Suppressor macrophage treated with lipopolysaccharide for 1 hour (primary cell): ENCODE data around the gene DNTT.

ENCODE experiments used
- DNase-seq, 3 donors: peaks; one replicate each; pipeline ENCODE4 v3.0.0-alpha.2; 2020 to 2022

The DNTT gene

GRCh38 chr10:96352027-96352426, 47.8 kb downstream of the DNTT start:
- DNase-seq, result no peak

DNA sequence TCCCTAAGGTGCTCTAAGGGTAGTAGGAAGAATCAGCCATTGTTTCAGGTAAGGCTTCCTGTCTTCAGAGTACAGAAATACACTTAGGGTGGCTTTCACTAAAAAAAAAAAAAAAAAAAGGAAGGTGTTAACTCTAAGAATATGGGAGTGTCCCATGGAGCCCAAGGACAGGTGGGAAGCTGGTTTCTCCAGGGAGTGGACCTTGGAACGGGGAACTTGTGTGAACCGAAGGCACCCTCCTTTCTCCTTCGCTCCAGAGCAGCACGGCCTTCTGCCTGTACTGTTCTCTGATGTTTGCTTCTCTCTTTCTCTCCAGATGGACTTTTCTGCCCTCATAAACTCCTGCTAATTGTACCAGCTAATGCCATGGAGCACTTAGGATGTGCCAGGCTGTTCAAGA, 48.3 kb downstream of the DNTT start:
- no peak for DNase-seq

DNA sequence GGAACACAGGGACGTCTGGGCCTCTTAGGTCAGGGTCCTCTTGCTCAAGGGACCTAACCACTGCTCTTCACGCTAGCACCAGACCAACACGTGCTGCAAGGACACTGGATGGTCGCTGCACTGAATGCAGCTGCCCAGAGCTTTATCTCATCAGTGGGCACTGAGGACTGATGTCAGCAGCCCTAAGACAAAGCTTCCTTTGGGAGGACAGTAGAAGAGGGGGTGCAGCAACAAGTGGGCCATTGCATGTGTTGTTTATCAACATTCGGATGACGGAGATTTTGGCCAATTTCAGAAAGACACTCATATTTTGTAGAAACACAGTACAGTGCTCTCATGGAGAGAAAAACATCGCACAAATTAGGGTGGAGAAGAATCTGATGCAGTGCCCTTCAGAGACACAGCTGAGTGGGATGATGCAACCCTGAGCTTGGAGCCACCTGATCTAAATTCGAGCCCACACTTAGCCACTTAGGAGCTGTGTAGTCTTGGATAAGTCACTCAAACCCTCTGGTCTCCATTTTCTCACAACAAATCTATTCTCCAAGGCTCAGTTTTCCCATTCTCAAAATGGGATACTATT, 52.9 kb downstream of the DNTT start:
- DNase-seq, result no peak

- no peak for DNase-seq
Measured at GRCh38 chr10:96358851-96359540, 54.8 kb downstream of the DNTT start, which contains the start of gene OPALIN. Gene OPALIN (minus strand): TSS chr10:96359002. CDS start chr10:96358896, 106 bp downstream.

DNA sequence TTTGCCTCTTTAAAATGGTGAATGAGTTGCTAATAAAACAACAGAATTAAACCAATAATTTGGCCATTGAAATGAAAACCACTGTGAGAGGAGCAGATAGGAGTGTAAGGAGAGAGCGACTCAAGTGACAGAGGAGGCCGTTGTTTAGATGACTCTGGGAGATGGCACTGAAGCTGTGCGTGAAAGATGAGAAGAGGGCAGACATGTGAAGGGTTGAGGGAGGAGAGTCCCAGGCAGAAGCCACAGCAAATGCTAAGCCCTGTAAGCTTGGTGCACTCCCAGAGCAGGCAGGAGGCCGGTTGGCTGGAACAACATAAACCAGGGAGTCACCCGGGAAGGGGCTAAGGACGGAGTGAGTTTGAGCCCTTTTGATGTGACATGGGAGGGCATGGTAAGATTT, 55.4 kb downstream of the DNTT start:
- no peak for DNase-seq

GRCh38 chr10:96360331-96360730, 56.1 kb downstream of the DNTT start:
- no peak for DNase-seq

- DNase-seq, result no peak
Measured at GRCh38 chr10:96360766-96361165, 56.5 kb downstream of the DNTT start.

DNA sequence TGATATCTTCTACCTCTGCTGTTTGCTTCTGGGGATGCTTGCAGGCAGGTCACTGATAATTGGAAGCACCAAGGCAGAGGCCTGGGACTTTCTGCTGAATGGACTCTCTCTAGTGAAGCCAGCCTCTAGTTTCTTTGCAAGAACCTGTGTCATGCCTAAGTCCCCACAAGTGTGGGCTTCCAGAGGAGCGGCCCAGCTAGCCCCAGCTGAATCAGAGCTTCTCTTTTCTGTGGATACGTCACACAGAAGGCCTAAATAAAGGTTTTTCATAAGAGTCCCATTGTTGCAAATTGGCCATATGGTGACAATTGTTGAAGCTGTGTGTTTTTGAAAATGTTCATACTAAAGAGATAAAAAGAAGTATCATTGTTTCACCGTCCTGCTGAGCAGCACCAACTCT, 61.3 kb downstream of the DNTT start:
- DNase-seq, result no peak

DNA sequence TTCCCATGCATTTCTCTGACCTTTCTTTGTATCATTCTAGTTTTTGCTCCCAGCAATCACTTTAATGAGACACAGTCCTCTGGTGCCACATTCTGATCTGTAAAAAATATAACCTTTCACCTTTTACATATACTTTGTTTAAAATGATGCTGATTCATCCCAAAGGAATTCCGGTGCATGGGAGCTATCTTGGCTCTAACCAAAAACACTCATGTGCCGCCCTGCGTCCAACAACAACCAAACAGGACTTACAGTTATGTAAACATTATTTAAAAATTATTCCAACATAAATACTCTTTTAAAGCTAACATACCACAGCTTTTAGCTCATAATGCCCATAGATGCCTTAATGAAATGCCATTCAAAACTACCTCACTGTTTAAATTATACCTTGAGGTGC, 62.3 kb downstream of the DNTT start:
- DNase-seq, result no peak

DNA sequence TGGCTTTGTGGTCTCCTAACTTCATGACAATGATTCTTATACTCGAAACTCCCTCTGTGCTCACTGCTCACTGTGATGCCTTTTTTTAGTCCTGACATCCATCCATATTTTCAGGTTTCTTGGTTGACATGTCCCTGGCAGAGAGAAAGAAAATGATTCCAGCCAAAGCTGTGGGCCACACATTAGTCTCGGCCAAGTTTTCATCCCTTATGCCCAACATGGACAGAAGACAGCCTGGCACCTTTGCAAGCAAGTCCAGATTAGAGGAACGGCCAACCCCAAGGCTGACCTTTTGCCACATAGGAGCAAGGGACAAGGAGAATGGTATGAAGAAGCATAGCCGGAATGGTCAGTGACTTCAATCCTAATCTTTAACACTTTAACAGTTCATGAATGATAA, 63.2 kb downstream of the DNTT start:
- no peak for DNase-seq

DNA sequence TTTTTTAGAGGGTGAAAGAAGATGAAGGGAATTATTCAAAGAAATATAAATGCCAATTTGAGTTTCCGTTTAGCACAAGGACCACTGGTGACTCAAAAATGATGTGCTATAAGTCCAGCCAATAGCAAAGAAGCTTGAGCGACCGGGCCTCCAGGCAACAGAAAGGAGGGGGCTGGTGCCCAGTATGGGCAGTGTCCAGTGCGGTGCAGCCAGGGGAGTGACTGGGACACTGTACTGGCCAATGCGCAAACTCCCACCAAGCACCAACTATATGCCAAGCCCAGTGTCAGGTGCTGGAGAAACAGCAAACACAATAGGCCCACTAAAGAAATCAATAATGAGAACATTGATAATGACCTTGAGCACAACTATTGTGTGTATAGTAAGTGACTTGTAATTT, 64.7 kb downstream of the DNTT start:
- no peak for DNase-seq

DNA sequence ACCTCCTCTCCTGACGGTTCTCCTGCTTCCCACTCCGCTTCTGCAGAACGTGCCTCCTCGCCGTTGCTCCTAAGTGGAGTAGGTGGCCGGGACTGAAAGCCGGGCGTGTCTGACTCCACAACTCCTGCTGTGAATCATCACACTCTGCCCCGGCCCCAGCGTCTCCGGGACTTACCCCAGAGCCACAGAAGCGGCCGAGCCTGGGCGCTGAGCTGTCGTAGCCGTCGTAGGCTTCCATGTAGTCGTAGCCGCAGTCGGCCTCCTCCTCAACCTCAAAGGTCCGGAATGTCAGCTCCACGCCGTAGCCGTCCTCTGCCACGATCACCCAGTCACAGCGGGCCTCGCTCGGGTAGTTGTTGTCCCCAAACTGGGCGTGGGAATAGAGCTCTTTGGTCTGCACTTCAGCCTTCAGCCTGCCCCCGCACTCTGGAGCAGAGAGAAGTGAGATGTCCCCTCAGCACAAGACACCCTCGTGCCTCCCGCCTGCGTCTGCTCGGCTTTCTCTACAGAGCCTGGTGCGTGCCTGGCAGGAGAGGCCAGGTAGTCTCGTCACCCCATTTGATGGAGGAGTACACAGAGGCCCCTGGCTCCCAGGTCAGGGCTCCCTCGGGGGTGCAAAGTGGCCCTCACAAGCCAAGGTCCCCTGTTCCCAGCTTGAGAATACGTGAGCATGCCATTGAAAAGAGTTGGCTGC, 65.8 kb downstream of the DNTT start:
- DNase-seq, result no peak

DNA sequence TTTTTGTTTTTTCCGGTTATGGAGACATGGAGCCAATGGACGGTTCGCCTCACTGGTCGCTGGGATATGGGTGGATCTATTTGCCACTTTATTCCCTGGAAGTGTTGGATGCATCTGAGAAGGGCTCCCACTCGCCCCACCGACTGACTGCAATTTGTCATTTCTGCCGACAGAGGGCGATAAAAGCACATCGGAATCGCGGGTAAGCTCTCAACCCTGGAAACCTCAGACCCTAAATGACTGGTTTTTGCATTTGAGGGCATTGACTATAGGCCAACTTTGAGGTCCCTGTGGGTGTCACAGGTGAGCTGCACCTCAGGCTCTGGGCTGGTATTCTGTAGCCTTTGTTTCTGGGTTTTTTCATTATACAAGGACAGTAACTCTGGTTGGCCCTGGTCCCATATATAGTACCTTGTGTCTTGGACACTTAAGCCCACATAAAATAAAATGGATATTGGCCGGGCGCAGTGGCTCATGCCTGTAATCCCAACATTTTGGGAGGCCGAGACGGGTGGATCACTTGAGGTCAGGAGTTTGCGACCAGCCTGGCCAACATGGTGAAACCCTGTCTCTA, 66.4 kb downstream of the DNTT start:
- peak; percentile 65 to 76 (median 65) for DNase-seq

- DNase-seq, result no peak
Measured at GRCh38 chr10:96371356-96371755, 67.1 kb downstream of the DNTT start.

DNA sequence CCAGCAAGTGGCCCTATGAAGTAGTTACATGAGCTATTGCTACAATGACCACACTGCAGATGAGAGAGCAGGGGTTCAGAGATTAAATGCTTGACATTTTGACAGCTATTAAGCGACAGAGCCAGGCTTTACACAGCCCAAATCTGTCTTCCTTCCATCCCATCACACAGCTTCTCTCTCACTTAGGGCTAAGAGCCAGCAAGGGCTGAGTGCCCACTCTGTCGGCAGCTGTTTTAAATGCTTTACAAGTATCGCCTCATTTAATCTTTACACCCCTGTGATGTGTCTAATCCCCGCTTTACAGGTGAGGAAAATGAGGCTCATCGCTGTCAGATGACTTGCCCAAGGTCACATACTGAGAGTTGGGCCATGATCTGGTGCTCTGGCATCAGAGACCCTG, 69.8 kb downstream of the DNTT start:
- DNase-seq, result no peak

- no peak for DNase-seq
Measured at GRCh38 chr10:96374639-96374984, 70.4 kb downstream of the DNTT start.

GRCh38 chr10:96374985-96375830, 71.0 kb downstream of the DNTT start:
- DNase-seq, result peak; percentile 92 to 96 (median 93)

GRCh38 chr10:96376483-96376882, 72.2 kb downstream of the DNTT start:
- no peak for DNase-seq

DNA sequence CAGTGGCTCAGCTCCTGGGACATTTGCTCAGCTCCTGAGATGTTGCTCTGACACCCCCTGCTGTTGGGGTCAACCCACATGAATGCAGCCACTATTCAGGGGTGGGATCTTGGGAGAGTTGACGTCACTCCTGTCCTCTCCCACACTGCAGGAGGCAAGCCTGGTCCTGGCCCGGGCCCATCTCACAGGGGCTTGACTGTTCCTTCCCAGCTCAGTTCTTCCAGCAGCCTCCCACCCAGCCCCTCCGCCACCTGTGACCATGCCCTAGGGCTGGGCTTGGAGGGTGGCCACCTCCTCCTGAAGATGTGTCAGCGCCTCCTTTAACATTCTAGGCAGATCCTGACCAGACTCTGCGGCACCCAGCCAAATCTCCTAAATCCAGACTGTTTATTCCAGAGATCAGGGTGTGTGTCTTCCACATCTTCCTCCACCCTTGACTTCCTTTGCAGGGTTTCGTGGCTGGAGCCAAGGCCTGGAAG, 73.6 kb downstream of the DNTT start:
- no peak for DNase-seq

GRCh38 chr10:96378741-96379140, 74.5 kb downstream of the DNTT start:
- no peak for DNase-seq

DNA sequence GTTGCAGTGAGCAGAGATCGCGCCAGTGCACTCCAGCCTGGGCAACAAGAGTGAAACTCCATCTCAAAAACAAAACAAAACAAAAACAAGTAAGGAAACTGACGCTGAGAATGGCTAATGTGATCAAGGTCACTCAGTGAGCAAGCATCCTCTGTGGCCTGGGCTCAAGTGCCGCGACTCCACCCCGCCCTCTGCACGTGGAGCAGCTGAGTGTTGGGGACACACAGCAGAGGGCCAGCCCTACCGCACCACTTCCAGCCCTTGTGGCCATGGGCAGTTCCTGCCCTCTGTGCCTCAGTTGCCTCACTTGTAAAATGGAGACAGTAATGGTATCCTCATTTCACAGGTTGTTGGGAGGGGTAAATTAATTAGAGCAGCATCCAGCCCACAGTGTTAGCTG, 75.5 kb downstream of the DNTT start:
- peak in 1 of 3 donors; percentile 13 for DNase-seq

- DNase-seq, result peak; percentile 84 to 86 (median 84)
Measured at GRCh38 chr10:96380821-96381220, 76.6 kb downstream of the DNTT start.

GRCh38 chr10:96384506-96384905, 80.3 kb downstream of the DNTT start:
- DNase-seq, result no peak
